ENCODE measurements around the gene IFT22. TPM values are rescaled to one million over a fixed set of nuclear protein-coding genes. Genes with fewer than 3 reads are reported as not detected.
"Not testable (repeated sequence)": the region's sequence is repeated elsewhere in the genome, so short reads cannot be mapped to it uniquely, and the experiment has no call there.

Gene IFT22
- 23.5 and 29.4 TPM in 2 replicates for total RNA-seq (2014; rRNA removed; shearing (Covaris generic))

DNA sequence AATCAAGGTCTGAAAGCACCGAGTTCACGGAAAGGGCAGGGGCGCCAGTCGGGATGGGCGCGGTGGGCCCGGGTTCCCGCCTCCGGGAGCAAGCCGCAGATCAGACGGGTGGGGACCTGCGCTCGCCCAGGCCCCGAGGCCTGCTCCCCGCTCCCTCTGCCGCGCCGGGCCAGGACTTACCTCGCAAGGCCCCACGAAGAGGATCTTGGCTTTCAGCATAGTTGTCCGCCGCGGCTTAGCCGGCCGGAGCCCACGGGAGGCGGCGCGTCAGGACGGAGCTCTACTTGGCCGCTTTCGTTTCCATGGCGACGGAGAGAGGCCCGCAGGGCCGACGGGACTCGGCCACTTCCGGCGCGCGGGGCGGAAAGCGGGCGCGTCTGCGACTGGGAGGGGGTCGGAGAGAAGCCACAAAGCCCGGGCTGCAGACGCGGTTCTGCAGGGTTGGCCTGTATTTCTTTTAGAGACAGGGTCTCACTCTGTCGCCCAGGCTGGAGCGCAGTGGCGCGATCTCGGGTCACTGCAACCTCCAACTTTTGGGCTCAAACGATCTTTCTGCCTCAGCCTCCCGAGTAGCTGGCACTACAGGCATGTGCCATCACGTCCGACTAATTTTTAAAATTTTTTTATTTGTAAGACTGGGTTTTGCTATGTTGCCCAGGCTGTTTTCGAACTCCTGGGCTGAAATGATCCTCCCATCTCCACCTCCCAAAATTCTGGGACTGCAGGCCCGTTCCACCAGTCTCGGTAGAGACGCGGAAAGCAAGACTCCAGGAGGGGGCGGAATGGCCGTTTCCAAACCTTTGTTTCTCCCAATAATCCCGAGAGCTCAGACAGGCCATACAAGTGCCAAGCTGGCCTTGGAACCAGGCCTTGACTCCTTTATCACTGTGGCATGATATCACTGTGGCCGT lies at the start of gene IFT22:
IFT22 (minus strand) TSS at position 322 of the 911 bp plus-strand sequence; CDS start at position 219, 103 bp downstream.
- DNase-seq (ENCODE audit: low spot score) = peak; percentile 93

DNA sequence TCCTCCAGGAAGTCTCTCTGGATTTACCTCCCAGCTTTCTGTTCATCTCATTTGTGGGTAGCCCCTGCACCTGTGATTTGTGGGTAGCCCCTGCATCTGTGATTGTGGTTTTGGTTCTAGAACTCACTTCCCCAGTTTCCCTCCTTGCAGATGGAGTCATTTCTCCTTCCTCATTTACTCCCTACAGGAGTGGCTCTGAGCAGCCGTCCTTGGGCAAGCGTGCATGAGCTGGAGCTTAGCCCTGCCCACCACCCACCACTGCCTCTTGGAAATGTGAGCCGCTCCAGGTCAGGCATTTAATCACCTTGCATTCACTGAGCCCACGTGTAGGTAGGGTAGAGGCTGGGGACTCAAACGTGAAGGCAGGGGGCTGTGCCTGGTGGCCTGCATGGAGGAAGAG lies 49.2 kb upstream of the IFT22 start:
- no peak for DNase-seq (ENCODE audit: low spot score)

DNA sequence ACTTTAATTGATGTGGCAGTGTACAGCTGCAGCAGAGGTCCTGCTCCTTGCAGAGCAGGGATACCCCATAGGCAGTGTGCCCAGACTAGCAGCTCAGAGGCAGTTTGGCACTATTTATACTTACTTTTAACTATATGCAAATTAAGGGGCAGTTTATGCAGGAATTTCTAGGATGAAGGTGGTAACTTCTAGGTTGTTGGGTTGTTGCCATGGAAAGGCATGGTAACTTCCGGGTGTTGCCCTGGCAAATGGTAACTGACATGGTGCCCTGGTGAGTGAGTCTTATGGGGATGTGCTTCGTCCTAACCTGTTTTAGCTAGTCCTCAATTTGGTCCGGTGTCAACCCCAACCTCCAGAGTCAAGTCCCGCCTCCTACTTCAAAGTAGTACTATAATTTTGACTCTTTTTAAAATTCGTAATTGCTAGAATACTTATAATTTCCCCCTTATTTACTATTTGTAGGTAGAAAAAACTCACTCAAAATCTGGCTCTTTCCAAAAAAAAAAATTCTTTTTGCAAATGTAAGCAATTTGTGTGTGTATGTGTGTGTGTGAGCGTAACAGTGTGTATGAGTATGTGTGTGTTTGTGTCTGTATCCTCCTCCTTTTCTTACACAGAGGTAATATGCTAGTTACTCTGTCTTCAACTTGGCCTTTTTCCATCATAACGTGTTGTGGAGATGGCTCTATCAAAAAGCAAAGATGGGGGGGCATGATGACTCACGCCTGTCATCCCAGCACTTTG lies 47.0 kb upstream of the IFT22 start:
- peak; percentile 10 for DNase-seq (ENCODE audit: low spot score)

DNA sequence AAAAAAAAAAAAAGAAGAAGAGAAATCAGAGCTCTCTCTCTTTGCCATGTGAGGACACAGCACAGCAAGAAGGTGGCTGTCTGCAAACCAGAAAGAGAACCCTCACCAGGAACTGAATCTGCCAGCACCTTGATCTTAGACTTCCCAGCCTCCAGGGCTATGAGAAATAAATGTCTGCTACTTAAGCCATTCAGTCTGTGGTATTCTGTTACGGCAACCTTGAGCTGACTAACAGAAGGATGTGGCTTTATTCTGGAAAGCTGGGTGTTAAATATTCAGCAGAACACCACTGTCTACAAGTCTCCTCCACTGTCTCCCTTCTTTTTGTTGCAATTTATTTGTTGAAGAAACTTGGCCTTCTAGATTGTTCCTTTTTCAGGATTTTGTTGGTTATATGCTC lies 46.1 kb upstream of the IFT22 start:
- DNase-seq (ENCODE audit: low spot score) = no peak

DNA sequence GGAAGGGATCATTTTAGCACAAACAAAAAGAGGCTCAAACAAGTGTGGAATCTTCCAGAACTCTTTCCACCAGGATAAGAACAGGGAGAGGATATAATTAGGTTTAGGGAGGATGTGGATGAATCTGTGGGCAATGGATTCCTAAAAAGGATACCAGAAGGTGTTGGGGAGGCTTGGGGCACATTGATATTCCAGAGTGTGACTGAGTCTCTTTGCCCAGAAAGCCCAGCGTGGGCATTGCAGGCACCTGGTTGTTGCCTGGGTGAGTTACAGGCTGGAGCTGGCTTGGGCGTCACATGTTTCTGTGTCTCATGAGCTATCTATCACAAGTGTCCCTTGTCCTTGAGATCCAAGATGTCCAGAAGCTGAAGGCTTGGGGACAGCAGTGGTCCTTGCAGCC lies 44.3 kb upstream of the IFT22 start:
- DNase-seq (ENCODE audit: low spot score) = no peak

DNA sequence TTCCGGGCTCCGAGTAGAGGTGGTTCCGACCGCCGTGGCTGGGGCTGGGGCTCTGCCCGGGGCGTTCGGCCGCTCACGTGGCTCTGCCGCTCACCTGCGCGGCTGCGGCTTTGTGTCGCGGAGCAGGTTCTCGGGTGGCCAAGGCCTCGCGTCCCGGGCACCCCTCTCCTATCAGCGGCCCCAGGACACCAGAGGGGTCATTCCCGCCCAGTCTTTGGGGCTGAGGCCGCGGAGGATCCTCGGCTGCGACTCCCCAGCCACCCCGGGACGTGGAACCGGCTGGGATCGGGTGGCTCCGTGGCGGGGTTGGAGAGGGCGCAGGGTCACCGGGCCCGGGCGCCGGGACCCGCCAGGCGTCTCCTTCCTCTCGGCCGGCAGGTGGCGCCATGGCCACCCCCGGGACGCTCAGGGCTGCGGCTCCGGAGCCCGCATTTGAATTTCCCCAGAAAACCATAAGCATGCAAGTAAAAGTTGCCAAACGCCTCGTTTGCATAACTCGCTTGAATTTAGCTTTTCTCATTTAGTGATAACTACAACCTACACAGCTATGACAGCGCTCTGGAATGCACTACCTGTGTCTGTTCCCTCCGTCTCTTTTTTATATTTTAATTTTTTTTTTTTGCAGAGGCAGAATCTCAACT lies 42.2 kb upstream of the IFT22 start:
- DNase-seq (ENCODE audit: low spot score) = peak; percentile 47

DNA sequence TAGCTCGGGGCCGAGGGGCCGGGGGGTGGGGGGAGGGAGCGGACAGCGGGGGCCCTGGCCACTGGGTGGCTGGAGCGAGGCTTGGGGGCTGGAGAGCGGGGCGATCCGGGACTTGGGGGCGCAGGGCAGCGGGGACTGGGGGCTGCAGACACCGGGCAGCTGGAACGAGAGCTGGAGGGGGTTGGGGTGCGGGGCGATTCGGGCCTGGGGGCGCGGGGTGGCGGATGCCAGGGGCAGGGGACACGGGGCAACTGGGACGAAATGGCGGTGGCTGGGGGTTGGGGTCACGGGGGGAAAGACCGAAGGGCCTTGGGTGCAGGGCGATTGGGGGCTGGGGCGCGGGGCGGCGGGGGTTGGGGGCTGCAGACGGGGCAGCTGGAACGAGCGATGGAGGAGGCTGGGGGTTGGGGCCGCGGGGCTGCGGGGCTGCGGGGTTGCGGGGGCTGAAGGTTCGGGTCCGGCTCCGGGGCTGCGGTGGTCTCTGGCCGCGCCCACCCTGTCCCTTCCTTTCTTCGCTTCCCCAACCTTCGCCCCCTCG lies 41.7 kb upstream of the IFT22 start:
- no peak for DNase-seq (ENCODE audit: low spot score)

DNA sequence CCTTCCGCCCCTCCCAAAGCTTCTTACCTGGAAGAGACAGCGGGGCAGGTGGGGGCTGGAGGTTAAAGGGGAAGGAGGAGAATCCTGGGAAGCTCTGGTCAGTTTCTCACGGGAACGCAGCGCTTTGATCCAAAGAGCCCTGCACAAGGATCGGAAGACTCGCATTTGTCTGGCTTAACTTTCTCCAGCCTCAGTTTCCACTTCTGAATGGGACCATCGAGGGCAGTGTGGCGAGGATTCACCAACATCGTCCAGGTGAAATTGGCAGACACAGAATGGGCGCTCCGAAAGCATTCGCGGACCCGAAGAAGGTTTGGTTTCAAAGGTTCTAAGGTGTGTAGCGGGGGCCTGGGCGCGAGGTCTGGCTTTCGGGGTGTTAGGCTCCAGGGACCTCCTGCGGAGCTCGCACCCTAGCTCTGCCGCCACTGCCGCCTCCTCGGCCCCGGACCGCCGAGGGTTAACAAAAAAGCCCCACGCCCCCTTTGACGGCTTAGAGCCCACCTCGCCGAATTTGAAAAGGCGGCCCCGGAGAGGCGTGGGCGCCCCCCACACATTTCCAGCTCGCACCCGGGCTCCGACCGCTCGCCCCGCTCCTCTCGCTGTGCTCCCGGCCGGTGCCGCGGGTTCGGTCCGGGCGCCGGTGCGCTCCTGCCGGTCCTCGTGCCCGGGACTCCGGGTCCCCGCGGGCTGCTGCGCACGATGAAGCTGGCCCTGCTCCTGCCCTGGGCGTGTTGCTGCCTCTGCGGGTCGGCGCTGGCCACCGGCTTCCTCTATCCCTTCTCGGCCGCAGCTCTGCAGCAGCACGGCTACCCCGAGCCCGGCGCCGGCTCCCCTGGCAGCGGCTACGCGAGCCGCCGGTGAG lies 41.0 kb upstream of the IFT22 start, which contains the start of gene COL26A1:
COL26A1 (plus strand) TSS at position 542 of the 862 bp plus-strand sequence; CDS start at position 700, 158 bp downstream.
- DNase-seq (ENCODE audit: low spot score) = no peak

DNA sequence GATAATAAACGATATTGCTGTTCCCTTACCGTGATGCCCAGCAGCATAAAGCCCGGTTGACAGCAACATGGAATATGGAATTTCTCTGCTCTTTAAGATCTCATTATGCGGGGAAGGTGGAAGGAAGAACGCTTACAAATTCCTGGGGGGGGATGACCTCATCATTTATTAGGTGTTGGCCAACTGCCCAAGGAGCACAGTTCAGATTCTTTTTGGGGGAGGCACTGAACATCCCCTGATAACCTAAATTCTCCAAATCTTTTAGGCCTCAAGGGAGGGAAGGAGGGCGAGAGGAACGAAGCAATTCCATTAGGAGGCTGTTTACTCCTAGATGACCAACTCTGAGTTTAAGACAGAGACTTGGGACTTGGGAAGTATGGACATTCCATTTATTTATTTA lies 35.8 kb upstream of the IFT22 start:
- no peak for DNase-seq (ENCODE audit: low spot score)

DNA sequence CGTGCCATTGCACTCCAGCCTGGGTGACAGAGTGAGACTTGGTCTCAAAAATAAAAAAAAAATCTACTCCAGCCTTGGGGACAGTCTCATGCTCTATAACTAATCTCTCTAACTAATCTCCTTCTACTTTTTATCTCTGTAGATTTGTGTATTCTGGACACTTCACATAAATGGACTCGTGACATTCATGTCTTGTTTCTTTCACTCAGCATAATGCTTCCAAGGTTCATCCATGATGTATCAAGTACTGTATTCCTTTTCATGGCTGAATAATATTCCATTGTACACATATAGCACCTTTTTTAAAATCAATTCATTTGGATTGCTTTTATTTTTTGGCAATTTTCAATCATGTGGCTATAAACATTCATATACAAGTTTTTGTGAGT lies 31.3 kb upstream of the IFT22 start:
- no peak for DNase-seq (ENCODE audit: low spot score)

GRCh38 chr7:101349300-101349699 lies 27.7 kb upstream of the IFT22 start:
- DNase-seq (ENCODE audit: low spot score) = not testable (repeated sequence)

- DNase-seq (ENCODE audit: low spot score) = not testable (repeated sequence)
Measured at GRCh38 chr7:101348456-101349067, 26.9 kb upstream of the IFT22 start.

GRCh38 chr7:101347477-101347876 lies 25.9 kb upstream of the IFT22 start:
- DNase-seq (ENCODE audit: low spot score) = no peak

DNA sequence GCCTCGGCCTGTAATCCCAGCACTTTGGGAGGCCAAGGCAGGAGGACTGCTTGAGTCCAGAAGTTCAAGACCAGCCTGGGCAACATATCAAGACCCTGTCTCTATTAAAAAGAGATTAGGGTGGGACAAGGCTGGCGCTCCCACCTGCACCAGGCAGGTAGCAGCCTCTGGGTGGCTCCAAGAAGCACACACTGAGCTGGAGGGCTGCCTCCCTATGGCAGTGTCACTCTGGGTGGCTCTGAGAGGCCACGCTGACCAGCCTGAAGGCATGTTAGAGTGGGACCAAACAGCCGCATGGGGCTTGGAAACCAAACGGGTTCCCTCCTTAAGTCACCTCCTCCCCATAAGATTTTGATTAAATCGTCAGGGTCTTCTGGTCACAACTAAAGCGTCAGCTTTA lies 21.3 kb upstream of the IFT22 start:
- DNase-seq (ENCODE audit: low spot score) = no peak

- no peak for DNase-seq (ENCODE audit: low spot score)
Measured at GRCh38 chr7:101340379-101340778, 18.8 kb upstream of the IFT22 start.

DNA sequence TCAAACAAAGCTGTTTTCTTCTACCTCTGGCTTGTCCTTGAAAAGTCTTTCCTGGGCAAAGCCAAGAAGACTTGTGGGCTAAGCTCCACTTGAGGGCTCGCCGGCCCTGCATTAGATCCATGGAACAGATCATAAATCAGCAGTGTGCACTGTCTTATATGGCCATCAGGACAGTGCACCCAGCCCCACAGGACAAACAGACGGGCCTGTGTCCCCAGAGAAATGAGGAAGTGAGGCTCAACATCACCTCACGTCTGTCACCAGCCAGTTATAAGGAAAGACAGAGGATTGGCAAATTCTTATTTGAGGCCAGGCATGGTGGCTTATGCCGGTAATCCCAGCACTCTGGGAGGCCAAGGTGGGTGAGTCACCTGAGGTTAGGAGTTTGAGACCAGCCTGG lies 12.3 kb upstream of the IFT22 start:
- no peak for DNase-seq (ENCODE audit: low spot score)

- DNase-seq (ENCODE audit: low spot score) = no peak
Measured at GRCh38 chr7:101332026-101332425, 10.4 kb upstream of the IFT22 start.

- DNase-seq (ENCODE audit: low spot score) = no peak
Measured at GRCh38 chr7:101330011-101330484, 8.4 kb upstream of the IFT22 start.

- DNase-seq (ENCODE audit: low spot score) = no peak
Measured at GRCh38 chr7:101328159-101328558, 6.5 kb upstream of the IFT22 start.

DNA sequence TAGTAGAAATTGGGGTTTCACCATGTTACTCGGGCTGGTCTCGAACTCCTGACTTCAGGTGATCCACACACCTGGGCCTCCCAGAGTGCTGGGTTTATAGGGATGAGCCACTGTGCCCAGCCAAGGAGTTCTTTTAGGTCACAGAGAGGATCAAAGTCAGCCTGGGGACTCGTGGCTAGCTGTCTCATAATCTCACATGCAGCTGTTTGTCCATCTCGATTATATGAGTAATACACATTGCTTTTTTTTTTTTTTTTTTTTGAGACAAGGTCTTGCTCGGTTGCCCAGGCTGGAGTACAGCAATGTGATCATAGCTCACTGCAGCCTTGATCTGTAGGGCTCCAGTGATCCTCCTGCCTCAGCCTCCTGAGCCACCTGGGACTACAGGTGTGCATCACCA lies 2.2 kb downstream of the IFT22 start:
- no peak for DNase-seq (ENCODE audit: low spot score)
